Measurements from ENCODE around the gene GNAT1. TPM values are rescaled to one million over a fixed set of nuclear protein-coding genes. Genes with fewer than 3 reads are reported as not detected.

The GNAT1 gene
- polyA plus RNA-seq, 1 donor from 2014 or later: not detected

DNA sequence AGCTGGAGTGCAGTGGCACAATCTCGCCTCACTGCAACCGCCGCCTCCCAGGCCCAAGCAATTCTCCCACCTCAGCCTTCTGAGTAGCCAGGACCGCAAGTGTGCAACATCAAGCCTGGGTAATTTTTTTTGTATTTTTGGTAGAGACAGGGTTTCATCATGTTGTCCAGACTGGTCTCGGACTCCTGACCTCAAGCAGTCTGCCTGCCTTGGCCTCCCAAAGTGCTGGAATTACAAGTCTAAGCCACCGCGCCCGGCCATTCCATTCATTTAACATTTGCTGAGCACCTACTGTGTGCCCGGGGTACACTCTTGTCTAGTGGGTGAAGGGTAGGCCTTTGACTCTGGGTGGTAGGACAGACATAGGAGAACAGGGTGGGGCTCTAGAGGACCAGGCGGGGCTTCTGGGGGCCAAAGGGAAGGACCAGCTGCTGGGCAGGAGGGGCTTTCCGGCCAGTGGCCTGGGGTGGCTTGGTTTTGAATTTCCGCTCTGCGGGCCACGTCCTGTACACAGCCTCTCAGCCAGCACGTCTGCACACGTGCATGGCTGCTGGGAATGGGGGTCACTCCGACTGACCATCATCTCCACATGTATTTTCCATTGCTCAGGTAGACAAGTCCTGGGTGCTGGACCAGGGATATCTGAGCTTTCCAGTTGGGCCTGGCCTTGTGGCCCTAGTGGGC is 16.1 kb downstream of the GNAT1 start:
- no peak overlapping the region for H3K4me2 ChIP-seq (ENCODE audit: low read length)
- no peak overlapping the region for H3K27ac ChIP-seq (ENCODE audit: low read length)
- no peaks in the 10 kb centered on the region for H3K9me3 ChIP-seq (ENCODE audit: low read length)
- H4K20me1 ChIP-seq (ENCODE audit: insufficient read depth): no peaks in the 10 kb centered on the region
- H3K27me3 ChIP-seq (ENCODE audit: insufficient read depth, low read depth, low read length): peaks cover 20% of the 10 kb centered on the region
- TF ChIP-seq POLR2AphosphoS5 (IDR thresholded peaks at IDR 0.05): no peak
- TF ChIP-seq, protein P1, sequence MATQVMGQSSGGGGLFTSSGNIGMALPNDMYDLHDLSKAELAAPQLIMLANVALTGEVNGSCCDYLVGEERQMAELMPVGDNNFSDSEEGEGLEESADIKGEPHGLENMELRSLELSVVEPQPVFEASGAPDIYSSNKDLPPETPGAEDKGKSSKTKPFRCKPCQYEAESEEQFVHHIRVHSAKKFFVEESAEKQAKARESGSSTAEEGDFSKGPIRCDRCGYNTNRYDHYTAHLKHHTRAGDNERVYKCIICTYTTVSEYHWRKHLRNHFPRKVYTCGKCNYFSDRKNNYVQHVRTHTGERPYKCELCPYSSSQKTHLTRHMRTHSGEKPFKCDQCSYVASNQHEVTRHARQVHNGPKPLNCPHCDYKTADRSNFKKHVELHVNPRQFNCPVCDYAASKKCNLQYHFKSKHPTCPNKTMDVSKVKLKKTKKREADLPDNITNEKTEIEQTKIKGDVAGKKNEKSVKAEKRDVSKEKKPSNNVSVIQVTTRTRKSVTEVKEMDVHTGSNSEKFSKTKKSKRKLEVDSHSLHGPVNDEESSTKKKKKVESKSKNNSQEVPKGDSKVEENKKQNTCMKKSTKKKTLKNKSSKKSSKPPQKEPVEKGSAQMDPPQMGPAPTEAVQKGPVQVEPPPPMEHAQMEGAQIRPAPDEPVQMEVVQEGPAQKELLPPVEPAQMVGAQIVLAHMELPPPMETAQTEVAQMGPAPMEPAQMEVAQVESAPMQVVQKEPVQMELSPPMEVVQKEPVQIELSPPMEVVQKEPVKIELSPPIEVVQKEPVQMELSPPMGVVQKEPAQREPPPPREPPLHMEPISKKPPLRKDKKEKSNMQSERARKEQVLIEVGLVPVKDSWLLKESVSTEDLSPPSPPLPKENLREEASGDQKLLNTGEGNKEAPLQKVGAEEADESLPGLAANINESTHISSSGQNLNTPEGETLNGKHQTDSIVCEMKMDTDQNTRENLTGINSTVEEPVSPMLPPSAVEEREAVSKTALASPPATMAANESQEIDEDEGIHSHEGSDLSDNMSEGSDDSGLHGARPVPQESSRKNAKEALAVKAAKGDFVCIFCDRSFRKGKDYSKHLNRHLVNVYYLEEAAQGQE (IDR thresholded peaks at IDR 0.05; ENCODE audit: borderline replicate concordance): no peak
- TF ChIP-seq RAD21 (conservative IDR thresholded peaks at IDR 0.05): no peak
- TF ChIP-seq MXI1 (conservative IDR thresholded peaks at IDR 0.05; ENCODE audit: poor library complexity, severe bottlenecking): no peak
- no peak for TF ChIP-seq EZH2 (IDR thresholded peaks at IDR 0.05; ENCODE audit: borderline replicate concordance, insufficient read depth, low read length, poor library complexity, severe bottlenecking)
- TF ChIP-seq, protein P2, sequence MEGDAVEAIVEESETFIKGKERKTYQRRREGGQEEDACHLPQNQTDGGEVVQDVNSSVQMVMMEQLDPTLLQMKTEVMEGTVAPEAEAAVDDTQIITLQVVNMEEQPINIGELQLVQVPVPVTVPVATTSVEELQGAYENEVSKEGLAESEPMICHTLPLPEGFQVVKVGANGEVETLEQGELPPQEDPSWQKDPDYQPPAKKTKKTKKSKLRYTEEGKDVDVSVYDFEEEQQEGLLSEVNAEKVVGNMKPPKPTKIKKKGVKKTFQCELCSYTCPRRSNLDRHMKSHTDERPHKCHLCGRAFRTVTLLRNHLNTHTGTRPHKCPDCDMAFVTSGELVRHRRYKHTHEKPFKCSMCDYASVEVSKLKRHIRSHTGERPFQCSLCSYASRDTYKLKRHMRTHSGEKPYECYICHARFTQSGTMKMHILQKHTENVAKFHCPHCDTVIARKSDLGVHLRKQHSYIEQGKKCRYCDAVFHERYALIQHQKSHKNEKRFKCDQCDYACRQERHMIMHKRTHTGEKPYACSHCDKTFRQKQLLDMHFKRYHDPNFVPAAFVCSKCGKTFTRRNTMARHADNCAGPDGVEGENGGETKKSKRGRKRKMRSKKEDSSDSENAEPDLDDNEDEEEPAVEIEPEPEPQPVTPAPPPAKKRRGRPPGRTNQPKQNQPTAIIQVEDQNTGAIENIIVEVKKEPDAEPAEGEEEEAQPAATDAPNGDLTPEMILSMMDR (IDR thresholded peaks at IDR 0.05; ENCODE audit: poor library complexity, severe bottlenecking): no peak
- no peaks in the 10 kb centered on the region for H3K79me2 ChIP-seq (replicated peaks; ENCODE audit: insufficient read depth, low read length)
- no peak overlapping the region for H3K4me3 ChIP-seq (ENCODE audit: low read length)
- no peak overlapping the region for H3K9ac ChIP-seq (ENCODE audit: low read length)
- H3F3A ChIP-seq (ENCODE audit: insufficient read depth, low read length, poor library complexity, severe bottlenecking): no peaks in the 10 kb centered on the region
- H2AFZ ChIP-seq (ENCODE audit: low read depth, low read length): no peak overlapping the region
- no peaks in the 10 kb centered on the region for H3K36me3 ChIP-seq (ENCODE audit: insufficient read depth, low read length)
- H3K9me2 ChIP-seq (ENCODE audit: insufficient read depth, low read length): no peaks in the 10 kb centered on the region

DNA sequence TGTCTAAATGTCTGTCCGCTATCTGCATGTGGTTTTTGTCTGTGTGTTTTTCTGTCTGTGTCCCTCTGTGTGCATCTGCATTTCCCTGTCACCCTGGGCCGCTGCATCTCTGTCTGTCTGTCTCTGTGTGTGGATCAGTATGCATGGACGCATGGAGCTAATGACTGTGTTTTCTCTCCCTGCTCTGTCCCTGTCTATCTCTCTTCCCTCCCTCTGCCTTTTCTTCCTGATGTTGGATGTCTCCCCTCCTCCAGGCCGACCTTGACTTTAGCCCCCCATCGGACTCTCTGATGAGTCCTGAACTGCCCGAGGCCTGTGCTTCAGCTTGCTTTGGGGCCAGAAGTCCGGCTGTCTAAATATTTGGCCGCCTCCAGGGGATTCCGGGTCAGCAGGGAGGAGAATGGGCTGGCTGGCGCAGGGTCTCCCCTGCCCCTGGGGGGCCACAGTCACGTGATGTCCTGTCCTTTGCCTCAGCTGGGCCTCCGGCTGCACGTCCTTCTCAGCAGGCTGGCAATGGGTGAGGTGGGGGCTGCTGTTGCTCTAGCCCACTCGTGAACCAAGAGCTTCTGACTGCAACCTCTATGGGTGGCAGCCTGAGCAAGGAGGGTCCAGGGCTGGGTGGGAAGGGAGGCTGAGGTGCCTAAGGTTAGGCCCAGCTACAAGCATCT is 17.4 kb downstream of the GNAT1 start:
- peaks cover 20% of the 10 kb centered on the region for H3K27me3 ChIP-seq (ENCODE audit: insufficient read depth, low read depth, low read length)
- H4K20me1 ChIP-seq (ENCODE audit: insufficient read depth): no peaks in the 10 kb centered on the region
- no peaks in the 10 kb centered on the region for H3K79me2 ChIP-seq (replicated peaks; ENCODE audit: insufficient read depth, low read length)
- H3K27ac ChIP-seq (ENCODE audit: low read length): no peak overlapping the region
- no peaks in the 10 kb centered on the region for H3K9me3 ChIP-seq (ENCODE audit: low read length)
- no peaks in the 10 kb centered on the region for H3K36me3 ChIP-seq (ENCODE audit: insufficient read depth, low read length)
- no peak overlapping the region for H3K9ac ChIP-seq (ENCODE audit: low read length)
- H3K9me2 ChIP-seq (ENCODE audit: insufficient read depth, low read length): no peaks in the 10 kb centered on the region
- H3F3A ChIP-seq (ENCODE audit: insufficient read depth, low read length, poor library complexity, severe bottlenecking): no peaks in the 10 kb centered on the region
- H3K4me2 ChIP-seq (ENCODE audit: low read length): no peak overlapping the region
- no peak overlapping the region for H3K4me3 ChIP-seq (ENCODE audit: low read length)
- TF ChIP-seq EZH2 (IDR thresholded peaks at IDR 0.05; ENCODE audit: borderline replicate concordance, insufficient read depth, low read length, poor library complexity, severe bottlenecking) (no peak), SMC3 (conservative IDR thresholded peaks at IDR 0.05; ENCODE audit: poor library complexity) (no peak), TAF1 (IDR thresholded peaks at IDR 0.05; ENCODE audit: low read depth) (no peak), POLR2AphosphoS5 (IDR thresholded peaks at IDR 0.05) (no peak), MXI1 (conservative IDR thresholded peaks at IDR 0.05; ENCODE audit: poor library complexity, severe bottlenecking) (no peak), RAD21 (conservative IDR thresholded peaks at IDR 0.05) (no peak), EP300 (conservative IDR thresholded peaks at IDR 0.05; ENCODE audit: poor library complexity, severe bottlenecking) (no peak)
- TF ChIP-seq, protein P2 (IDR thresholded peaks at IDR 0.05; ENCODE audit: poor library complexity, severe bottlenecking): no peak
- TF ChIP-seq, protein P1 (IDR thresholded peaks at IDR 0.05; ENCODE audit: borderline replicate concordance): no peak
- H2AFZ ChIP-seq (ENCODE audit: low read depth, low read length): no peak overlapping the region
